T-helper 2 cell treated with Interferon-gamma antibody and Interleukin-4, amounts not matched to agents 5 μg/mL and 100 μg/mL, for 36 hours (primary cell): ENCODE results near the gene C16orf74.

ENCODE experiments used
- DNase-seq: peaks from one replicate; pipeline ENCODE4 v3.0.0; 2021; ENCODE audit warnings: low spot score
- H3K27ac Mint-ChIP-seq: one replicate; pipeline ENCODE4 v1.8.0; 2021; ENCODE audit warnings: mild to moderate bottlenecking, mixed read lengths
- H3K27me3 Mint-ChIP-seq: one replicate; pipeline ENCODE4 v1.8.0; 2021; ENCODE audit warnings: low read depth, mixed read lengths
- H3K36me3 Mint-ChIP-seq: one replicate; pipeline ENCODE4 v1.8.0; 2021; ENCODE audit warnings: low read depth, mixed read lengths
- H3K4me1 Mint-ChIP-seq: one replicate; pipeline ENCODE4 v1.8.0; 2021; ENCODE audit warnings: low read depth, mixed read lengths
- H3K4me3 Mint-ChIP-seq: one replicate; pipeline ENCODE4 v1.8.0; 2022; ENCODE audit warnings: mild to moderate bottlenecking, moderate library complexity, mixed read lengths
- H3K9me3 Mint-ChIP-seq: one replicate; pipeline ENCODE4 v1.8.0; 2021; ENCODE audit warnings: mixed read lengths

Gene C16orf74

DNA sequence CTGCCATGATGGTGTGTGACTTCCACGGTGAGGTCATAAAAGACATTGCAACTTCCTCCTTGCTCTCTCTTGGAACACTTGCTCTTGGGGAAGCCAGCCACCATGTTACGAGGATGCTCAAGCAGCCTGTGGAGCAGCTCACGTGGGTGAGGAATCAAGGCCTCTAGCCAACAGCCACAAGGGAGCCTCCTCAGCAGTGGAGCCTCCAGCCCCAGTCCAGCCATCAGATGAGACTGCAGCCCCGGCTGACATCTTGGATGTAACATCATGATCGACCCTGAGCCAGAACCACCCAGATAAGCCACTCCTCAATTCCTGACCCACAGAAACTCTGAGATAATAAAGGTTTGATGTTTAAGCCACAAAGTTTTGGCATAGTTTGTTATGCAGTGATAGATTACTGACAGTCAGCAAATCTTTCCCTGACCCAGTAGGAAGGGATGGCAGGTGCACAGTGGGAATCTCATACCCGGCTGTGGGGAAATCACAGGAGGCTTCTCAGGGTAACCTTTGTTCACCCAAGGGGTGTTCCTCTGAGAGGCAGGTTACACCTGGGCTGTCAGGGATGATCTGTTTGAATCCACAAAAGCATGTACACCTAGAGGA is 38.8 kb downstream of the C16orf74 start:
- H3K27me3 Mint-ChIP-seq, result peaks cover 17% of the 10 kb centered on the region
- no peak for DNase-seq
- no peak overlapping the region for H3K4me3 Mint-ChIP-seq
- no peaks in the 10 kb centered on the region for H3K9me3 Mint-ChIP-seq
- H3K36me3 Mint-ChIP-seq, result no peaks in the 10 kb centered on the region
- no peaks in the 10 kb centered on the region for H3K4me1 Mint-ChIP-seq
- H3K27ac Mint-ChIP-seq, result no peak overlapping the region

DNA sequence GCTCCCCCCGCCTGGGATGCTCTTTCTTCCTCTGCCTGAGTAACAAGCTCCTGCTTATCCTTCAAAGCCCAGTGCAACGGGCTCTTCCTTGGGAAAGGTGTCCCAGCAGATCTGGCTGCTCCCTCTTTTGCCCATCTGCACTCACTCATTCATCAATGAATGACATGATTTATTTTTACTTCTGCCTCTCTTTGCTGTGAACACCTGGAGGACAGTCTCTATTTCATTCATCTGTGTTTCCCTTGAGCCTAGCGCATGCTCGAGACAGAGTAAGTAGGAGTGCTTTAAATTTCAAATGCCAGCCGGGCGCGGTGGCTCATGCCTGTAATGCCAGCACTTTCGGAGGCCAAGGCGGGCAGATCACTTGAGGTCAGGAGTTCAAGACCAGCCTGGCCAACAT is 40.2 kb downstream of the C16orf74 start:
- no peak overlapping the region for H3K27ac Mint-ChIP-seq
- H3K36me3 Mint-ChIP-seq, result no peaks in the 10 kb centered on the region
- H3K27me3 Mint-ChIP-seq, result peaks cover 8% of the 10 kb centered on the region
- H3K4me3 Mint-ChIP-seq, result no peak overlapping the region
- H3K9me3 Mint-ChIP-seq, result no peaks in the 10 kb centered on the region
- no peaks in the 10 kb centered on the region for H3K4me1 Mint-ChIP-seq
- DNase-seq, result no peak

DNA sequence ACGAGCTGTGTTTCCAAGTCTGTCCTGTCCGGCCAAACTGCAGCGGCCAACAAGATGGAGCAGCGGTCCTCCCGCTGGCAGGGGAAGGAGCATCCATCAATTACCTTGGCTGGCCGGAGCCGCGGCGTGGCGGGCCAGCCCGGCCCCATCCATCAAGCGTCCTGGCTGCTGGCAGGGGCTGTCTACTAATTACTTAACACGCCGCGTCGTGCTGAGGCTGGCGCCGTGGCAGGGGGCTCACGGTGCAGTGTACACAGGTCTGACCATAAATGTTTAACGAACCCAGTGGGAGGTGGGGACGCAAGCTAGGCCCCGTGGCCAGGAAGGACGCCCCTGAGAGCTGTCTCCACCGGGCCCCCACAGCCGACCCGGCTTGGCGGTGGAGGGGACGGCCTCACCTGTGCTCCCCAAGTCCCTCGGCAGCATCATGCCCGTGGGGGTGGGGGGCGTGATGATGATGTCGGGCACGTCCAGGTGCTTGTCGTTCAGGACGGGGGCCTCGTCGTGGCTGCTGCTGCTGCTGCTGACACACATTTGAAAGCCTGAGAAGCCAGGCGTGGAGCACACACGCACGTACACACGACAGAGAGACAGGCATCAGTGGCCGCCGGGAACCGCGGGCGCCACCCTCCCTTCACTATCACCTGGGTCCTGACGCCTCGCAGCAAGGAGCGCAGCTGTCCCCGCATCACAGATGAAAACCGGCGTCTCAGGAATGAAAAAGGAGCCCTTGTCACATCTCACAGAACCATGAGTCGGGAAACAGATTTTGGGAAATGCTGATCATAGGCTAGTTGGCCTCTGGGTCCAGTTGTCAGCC is 40.9 kb downstream of the C16orf74 start:
- Mint-ChIP-seq H3K27me3 (peaks cover under 1% of the 10 kb centered on the region), H3K9me3 (no peaks in the 10 kb centered on the region), H3K36me3 (no peaks in the 10 kb centered on the region), H3K4me1 (no peaks in the 10 kb centered on the region), H3K27ac (no peak overlapping the region), H3K4me3 (no peak overlapping the region)
- no peak for DNase-seq

DNA sequence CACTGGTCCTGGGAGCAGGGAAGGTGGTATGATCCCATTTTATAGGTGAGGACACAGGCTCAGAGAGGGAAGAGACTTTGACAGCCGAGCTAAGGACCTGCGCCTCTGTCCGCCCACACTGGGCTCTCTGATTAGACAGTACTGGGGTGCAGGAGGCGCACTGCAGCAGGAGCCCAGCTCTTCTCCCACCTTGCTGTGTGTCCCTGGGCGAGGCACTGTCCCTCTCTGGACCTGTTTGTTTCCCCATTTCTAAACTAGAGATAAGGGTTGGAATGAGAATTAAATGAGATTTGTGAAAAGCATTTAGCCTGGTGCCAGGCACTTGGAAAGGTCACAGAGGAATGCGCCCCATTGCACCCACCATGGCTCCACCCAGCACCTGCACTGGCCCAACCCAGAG is 42.6 kb downstream of the C16orf74 start:
- Mint-ChIP-seq H3K27me3 (no peaks in the 10 kb centered on the region), H3K9me3 (no peaks in the 10 kb centered on the region), H3K27ac (no peak overlapping the region)

DNA sequence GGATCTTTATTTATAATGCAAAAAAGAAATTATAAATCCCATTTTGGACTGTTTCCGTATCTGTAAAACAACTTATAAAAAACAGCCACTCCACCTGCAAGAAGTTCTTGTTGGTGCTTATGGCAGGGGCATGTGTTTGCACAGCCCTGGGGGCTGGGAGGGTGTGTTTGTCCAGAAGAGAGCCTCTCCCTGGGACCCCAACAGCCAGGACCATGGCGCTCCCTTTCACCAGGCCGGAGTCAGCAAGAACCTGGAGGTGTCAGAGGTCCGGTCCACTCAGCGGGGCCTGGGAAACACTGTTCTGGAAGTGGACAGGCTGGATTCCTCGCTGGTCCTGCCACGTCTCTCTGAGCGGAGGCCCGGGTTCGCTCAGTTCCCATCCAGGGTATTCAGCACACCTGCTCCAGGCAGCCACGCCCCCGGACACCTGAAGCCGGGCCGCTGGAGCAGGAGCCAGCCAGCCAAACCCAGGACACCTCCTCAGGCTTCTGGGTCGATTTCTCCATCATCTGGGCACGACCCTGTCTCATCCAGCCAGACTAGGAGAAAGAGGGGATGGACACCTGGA is 43.3 kb downstream of the C16orf74 start:
- no peak overlapping the region for H3K27ac Mint-ChIP-seq

More for the DNA sequence above, 42.6 kb downstream of the C16orf74 start:
- Mint-ChIP-seq H3K4me3 (no peak overlapping the region), H3K36me3 (no peaks in the 10 kb centered on the region), H3K4me1 (no peaks in the 10 kb centered on the region)
- no peak for DNase-seq

DNA sequence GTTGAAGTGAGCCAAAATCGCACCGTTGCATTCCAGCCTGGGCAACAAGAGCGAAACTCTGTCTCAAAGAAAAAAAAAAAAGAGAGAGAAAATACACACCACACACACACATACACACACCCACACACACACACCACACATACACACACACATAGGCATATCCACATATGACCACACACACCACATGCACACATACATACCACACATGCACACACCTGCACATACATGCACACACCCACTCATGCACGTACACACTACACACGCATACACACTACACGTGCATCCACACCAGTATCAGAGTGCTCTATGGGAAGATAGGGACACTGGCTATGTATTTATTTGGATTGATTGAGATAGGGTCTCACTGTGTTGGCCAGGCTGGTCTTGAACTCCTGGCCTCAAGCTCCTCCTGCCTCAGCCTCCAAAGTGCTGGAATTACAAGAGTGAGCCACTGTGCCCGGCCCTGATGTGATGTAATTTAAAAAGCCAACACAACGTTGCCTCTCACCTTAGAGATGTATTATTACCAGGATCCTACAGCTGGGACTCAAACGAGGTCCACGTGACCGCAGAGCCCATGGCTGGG is 44.4 kb downstream of the C16orf74 start:
- Mint-ChIP-seq H3K4me3 (no peak overlapping the region), H3K4me1 (no peaks in the 10 kb centered on the region), H3K9me3 (no peaks in the 10 kb centered on the region), H3K36me3 (no peaks in the 10 kb centered on the region), H3K27ac (no peak overlapping the region), H3K27me3 (no peaks in the 10 kb centered on the region)
- no peak for DNase-seq

More for the DNA sequence above, 43.3 kb downstream of the C16orf74 start:
- Mint-ChIP-seq H3K9me3 (no peaks in the 10 kb centered on the region), H3K36me3 (no peaks in the 10 kb centered on the region), H3K27me3 (no peaks in the 10 kb centered on the region), H3K4me3 (no peak overlapping the region), H3K4me1 (no peaks in the 10 kb centered on the region)
- DNase-seq, result no peak

DNA sequence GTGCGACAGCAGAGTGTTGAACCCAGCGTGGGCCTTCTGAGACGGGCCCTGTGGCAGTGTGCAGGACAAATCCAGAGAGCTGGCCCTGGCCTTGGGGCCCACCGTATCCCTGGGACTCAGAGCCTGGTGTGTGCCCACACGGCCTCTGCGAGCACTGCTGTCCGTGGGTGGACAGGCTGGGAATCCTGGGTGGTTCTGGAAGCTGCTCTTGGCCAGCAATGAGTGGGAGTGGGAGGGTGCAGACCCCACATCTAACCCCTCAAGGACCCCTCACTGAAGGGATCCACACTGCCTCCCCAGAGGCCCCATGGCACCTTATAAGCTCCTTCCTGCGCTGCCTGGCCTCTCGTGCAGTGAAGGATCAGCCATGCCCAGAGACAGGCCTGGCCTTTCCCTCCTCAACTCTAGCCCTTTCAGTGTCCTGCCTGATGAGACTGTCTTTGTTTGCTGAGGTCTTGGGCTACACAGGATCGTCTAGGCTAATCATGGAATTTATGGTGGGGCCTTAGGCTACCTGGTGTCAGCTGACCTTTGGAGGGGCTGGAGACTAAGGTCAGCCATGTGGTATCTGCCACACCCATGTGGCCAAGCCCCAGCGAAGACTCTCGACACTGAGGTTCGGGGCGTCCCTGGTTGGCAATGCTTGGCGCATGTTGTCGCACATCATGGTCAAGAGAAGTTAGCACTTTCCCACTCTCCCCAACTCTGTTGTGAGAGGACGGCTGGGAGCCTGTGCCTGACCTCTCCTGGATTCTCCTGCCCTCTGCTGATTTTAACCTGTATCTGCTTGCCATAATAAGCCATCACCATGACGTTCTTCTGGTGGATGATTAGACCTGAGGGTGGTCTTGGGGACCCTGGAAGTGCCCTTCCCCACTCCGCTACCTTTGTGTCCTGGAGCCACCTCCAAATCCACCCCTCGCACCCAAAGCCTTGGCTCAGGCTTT is 45.7 kb downstream of the C16orf74 start:
- no peaks in the 10 kb centered on the region for H3K9me3 Mint-ChIP-seq
- no peaks in the 10 kb centered on the region for H3K27me3 Mint-ChIP-seq
- DNase-seq, result no peak
- H3K4me3 Mint-ChIP-seq, result no peak overlapping the region
- no peaks in the 10 kb centered on the region for H3K36me3 Mint-ChIP-seq
- H3K27ac Mint-ChIP-seq, result no peak overlapping the region
- H3K4me1 Mint-ChIP-seq, result no peaks in the 10 kb centered on the region

DNA sequence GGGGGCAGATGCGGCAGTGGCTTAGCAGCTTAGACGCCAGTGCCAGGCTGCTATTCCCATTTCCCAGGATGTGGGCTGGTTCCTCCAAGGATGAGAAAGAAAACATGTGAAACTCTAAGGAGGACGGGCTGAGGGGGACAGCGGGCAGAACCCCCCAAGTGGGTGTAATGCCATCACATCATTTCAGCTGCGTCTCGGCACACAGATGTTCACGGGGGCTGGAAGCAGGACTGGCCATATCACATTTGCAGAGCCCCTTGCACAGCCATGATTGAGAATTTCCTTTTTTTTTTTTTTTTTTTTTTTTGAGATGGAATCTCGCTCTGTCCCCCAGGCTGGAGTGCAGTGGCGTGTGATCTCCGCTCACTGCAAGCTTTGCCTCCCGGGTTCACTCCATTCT is 46.9 kb downstream of the C16orf74 start:
- Mint-ChIP-seq H3K4me1 (no peaks in the 10 kb centered on the region), H3K36me3 (no peaks in the 10 kb centered on the region), H3K9me3 (no peaks in the 10 kb centered on the region), H3K27me3 (no peaks in the 10 kb centered on the region), H3K27ac (no peak overlapping the region), H3K4me3 (no peak overlapping the region)
- no peak for DNase-seq

DNA sequence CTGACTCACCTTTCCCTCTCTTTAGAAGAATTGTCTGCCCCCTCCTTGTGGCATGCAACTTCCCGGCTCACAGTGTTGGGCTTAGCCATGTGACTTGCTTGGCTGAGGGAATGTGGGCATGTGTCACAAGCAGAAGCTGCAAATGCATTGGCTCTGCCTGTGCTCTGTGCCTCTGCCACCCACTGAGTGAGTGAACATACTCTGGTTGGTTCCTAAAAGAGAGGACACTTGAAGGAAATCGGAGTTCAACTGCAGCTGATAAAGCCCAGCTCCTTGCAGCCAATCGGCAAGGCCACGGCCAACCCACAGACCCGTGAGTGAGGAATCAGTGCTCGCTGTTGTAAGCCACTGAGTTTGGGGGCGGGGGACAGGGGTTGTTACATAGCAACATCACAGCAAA is 51.3 kb downstream of the C16orf74 start:
- H3K9me3 Mint-ChIP-seq, result no peaks in the 10 kb centered on the region
- H3K36me3 Mint-ChIP-seq, result no peaks in the 10 kb centered on the region
- no peak for DNase-seq
- H3K4me1 Mint-ChIP-seq, result no peaks in the 10 kb centered on the region
- H3K27ac Mint-ChIP-seq, result no peak overlapping the region
- H3K4me3 Mint-ChIP-seq, result no peak overlapping the region
- H3K27me3 Mint-ChIP-seq, result no peaks in the 10 kb centered on the region

DNA sequence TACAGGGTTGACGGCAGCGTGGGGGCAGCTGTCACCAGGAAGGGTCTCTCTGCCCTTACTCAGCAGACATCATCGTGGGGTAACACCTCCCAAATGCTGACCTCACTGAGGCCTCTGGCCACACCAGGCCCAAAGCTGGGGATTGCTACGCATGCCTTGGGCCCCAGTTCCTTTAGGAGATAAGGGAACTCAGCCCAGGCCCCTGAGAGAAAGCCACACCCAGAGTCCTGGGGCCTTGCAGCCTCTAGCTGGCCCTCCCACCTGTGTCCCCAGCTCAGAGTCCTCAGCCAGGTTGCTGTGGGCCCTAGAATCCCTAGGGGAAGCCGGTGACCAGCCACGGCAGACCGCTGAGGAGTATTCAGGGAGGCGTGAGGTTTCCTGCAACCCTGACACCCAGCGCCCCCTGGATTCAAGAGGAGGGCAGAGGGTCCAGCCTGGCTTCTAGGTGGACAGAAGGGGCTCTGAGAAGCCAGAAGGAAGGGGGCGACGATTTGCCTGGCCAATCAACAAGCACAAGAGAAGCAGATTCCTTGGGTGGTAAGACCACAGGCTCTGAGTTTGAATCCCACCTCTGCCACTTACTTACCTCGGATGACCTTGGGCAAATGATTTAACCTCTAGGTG is 51.8 kb downstream of the C16orf74 start:
- H3K36me3 Mint-ChIP-seq, result no peaks in the 10 kb centered on the region
- DNase-seq, result no peak
- no peaks in the 10 kb centered on the region for H3K9me3 Mint-ChIP-seq
- H3K27ac Mint-ChIP-seq, result no peak overlapping the region
- no peaks in the 10 kb centered on the region for H3K27me3 Mint-ChIP-seq
- H3K4me1 Mint-ChIP-seq, result no peaks in the 10 kb centered on the region
- no peak overlapping the region for H3K4me3 Mint-ChIP-seq

DNA sequence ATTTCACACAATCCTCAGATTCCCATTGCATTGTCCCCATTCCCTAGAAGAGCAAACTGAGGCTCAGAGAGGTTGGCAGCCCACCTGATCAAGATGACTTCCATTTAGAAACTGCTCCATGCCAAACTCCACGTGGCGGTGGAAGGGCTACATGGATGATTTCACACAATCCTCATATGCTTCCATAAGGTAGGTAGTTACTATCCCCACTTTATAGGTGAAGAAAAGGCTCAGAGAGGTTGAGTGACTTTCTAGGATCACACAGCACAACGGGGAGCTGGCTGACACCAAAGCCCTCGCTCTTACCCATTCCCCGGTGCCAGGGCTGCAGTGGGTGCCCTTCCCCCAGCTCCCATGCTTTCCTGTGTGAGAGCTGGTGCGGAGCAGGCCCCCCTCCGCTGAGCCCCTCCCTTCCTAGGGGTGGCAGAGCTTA is 52.4 kb downstream of the C16orf74 start:
- Mint-ChIP-seq H3K27ac (no peak overlapping the region), H3K36me3 (no peaks in the 10 kb centered on the region), H3K9me3 (no peaks in the 10 kb centered on the region), H3K27me3 (no peaks in the 10 kb centered on the region), H3K4me1 (no peaks in the 10 kb centered on the region), H3K4me3 (no peak overlapping the region)
- no peak for DNase-seq

DNA sequence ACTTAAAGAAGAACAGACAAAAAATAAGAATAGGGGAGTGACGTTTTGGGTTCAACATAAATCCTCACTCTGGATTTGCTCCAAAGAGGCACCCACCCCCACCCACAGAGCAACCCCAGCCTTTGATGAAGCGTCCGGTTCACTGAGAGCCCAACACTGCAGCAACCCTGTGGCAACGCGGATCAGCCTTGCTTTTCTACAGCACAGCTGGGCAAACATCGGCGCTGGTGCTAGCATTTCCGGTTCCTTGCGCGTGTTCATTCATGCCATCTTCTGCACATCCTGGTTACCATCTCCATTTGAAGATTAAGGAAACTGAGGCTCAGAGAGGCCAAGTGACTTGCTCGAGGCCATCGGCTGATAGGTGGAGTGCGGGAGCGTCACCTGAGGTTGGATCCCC is 53.5 kb downstream of the C16orf74 start:
- Mint-ChIP-seq H3K9me3 (no peaks in the 10 kb centered on the region), H3K4me1 (no peaks in the 10 kb centered on the region), H3K36me3 (no peaks in the 10 kb centered on the region), H3K27ac (no peak overlapping the region), H3K4me3 (no peak overlapping the region), H3K27me3 (no peaks in the 10 kb centered on the region)
- no peak for DNase-seq

DNA sequence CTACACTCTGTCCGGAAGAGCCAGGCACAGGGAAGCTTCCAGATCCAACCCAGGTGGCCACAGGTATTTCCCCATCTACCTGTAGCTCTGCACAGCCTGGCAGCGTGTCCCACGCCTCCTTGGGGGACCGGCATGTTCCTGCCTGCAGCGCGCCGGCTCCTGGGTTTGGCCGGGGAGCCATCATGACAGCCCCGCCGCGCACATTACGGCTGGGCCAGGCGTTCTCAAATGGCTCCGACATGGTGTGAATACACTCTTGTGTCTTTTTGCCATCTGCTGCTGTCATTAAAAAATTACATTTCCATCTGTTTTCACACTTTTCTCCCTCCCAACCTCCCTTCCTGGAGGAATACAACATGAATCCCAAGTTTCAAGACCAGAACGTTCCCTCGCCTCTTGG is 54.1 kb downstream of the C16orf74 start:
- DNase-seq, result no peak

More for the DNA sequence above, 54.1 kb downstream of the C16orf74 start:
- Mint-ChIP-seq H3K27me3 (peaks cover 1% of the 10 kb centered on the region), H3K36me3 (no peaks in the 10 kb centered on the region), H3K27ac (no peak overlapping the region), H3K9me3 (no peaks in the 10 kb centered on the region), H3K4me3 (no peak overlapping the region), H3K4me1 (no peaks in the 10 kb centered on the region)
